ENCODE measurements around the gene MYO5A. TPM values are rescaled to one million over a fixed set of nuclear protein-coding genes. Genes with fewer than 3 reads are reported as not detected.

Gene MYO5A
- total and polyA plus RNA-seq, 9 of the 15 experiments (the other 6 are each of a cell fraction or from before 2014, with no cell fraction given): 0.03 to 0.82 (median 0.40) TPM

- Histone ChIP-seq H3K36me3 (ENCODE audit: control insufficient read depth, insufficient read depth, low read length) (no peaks in the 10 kb centered on the region), H3K4me1 (replicated peaks in 1 of 2; ENCODE audit: control insufficient read depth in 2 of 2, insufficient read depth in 2 of 2, low read length in 2 of 2) (no peaks in the 10 kb centered on the region), H3K4me3 (no peak overlapping the region), H3K9me1 (ENCODE audit: control insufficient read depth, insufficient read depth, low read length) (no peaks in the 10 kb centered on the region), H3K27me3 (ENCODE audit: control insufficient read depth in 2 of 2, insufficient read depth in 2 of 2, low read length in 2 of 2) (no peaks in the 10 kb centered on the region), H3K27ac (ENCODE audit: extremely low read depth, low read depth, low read length) (no peak overlapping the region), H3K4me2 (ENCODE audit: insufficient read depth, low read length) (no peak overlapping the region), H3K9me3 (replicated peaks; ENCODE audit: control insufficient read depth, insufficient read depth, low read depth, low read length) (no peaks in the 10 kb centered on the region), H3K79me2 (ENCODE audit: control insufficient read depth, insufficient read depth, low read length) (no peaks in the 10 kb centered on the region), H2AFZ (ENCODE audit: low read depth, low read length) (no peak overlapping the region), H3K9ac (ENCODE audit: insufficient read depth in 1 of 2, low read depth in 2 of 2, low read length in 2 of 2) (no peak overlapping the region), H4K20me1 (replicated peaks; ENCODE audit: control insufficient read depth, insufficient read depth, low read length) (no peaks in the 10 kb centered on the region)
- WGBS (ENCODE audit: insufficient coverage, low coverage, missing lambda C conversion rate): 0% methylated on average over 3 of the region's 3 CpGs
- ChIA-PET CTCF (ENCODE audit: low intra/inter-chr PET ratio) (no interaction called here), POLR2A (no interaction called here)
- in situ Hi-C loops (cut with MboI): no loop called here
- no peak for DNase-seq (ENCODE audit: extremely low read depth in 1 of 4, low spot score in 3 of 4)
- no peak for ATAC-seq
- BruUV-seq (replicated peaks): no TSS peak
- TF ChIP-seq TCF3 (CRISPR knock-in tag; IDR thresholded peaks at IDR 0.05) (no peak), BRF1 (IDR thresholded peaks at IDR 0.05; ENCODE audit: borderline replicate concordance, extremely low read depth, insufficient read length) (no peak), GTF2A2 (tag; IDR thresholded peaks at IDR 0.05) (no peak), ZNF134 (CRISPR knock-in tag; conservative IDR thresholded peaks at IDR 0.05) (no peak), IRF1 (CRISPR knock-in tag; IDR thresholded peaks at IDR 0.05; ENCODE audit: borderline replicate concordance) (no peak), ELF1 (tag; IDR thresholded peaks at IDR 0.05) (no peak), CTBP1 (IDR thresholded peaks at IDR 0.05; ENCODE audit: borderline replicate concordance) (no peak), SLC30A9 (CRISPR knock-in tag; IDR thresholded peaks at IDR 0.05) (no peak), PPARD (CRISPR knock-in tag; IDR thresholded peaks at IDR 0.05) (no peak), SMAD4 (CRISPR knock-in tag; conservative IDR thresholded peaks at IDR 0.05) (no peak)
- intact Hi-C loops (cut with micrococcal nuclease): no loop called here
- FAIRE-seq: no peak
These were observed 134.6 kb downstream of the MYO5A start for GRCh38 chr15:52394118-52394517.

Data from K562 (cell line).